GM12892 (cell line): ENCODE measurements around the gene COPG2.

ENCODE experiments used
- POLR2A ChIP-seq: IDR thresholded peaks from 2 replicates; pipeline ENCODE4 v1.6.1; 2011; ENCODE audit warnings: low read depth, low read length, control low read depth
- POLR2AphosphoS5 ChIP-seq: IDR thresholded peaks from 2 replicates; pipeline ENCODE4 v1.6.1; 2011; ENCODE audit warnings: low read depth, low read length, control low read depth

GRCh38 chr7:130479716-130480400 lies 188.7 kb downstream of the COPG2 start:
- TF ChIP-seq POLR2AphosphoS5 (no peak), POLR2A (no peak)
